Brain pericyte (primary cell): Measurements from ENCODE around the gene FAM24B.

Experiments used
- DNase-seq: peaks from one replicate; pipeline ENCODE4 v3.0.0-alpha.2; 2012; ENCODE audit warnings: low read depth, low spot score

The FAM24B gene

GRCh38 chr10:122828716-122829255, 50.6 kb downstream of the FAM24B start:
- no peak for DNase-seq

- DNase-seq = no peak
Observed at GRCh38 chr10:122827302-122827701, 52.1 kb downstream of the FAM24B start.

DNA sequence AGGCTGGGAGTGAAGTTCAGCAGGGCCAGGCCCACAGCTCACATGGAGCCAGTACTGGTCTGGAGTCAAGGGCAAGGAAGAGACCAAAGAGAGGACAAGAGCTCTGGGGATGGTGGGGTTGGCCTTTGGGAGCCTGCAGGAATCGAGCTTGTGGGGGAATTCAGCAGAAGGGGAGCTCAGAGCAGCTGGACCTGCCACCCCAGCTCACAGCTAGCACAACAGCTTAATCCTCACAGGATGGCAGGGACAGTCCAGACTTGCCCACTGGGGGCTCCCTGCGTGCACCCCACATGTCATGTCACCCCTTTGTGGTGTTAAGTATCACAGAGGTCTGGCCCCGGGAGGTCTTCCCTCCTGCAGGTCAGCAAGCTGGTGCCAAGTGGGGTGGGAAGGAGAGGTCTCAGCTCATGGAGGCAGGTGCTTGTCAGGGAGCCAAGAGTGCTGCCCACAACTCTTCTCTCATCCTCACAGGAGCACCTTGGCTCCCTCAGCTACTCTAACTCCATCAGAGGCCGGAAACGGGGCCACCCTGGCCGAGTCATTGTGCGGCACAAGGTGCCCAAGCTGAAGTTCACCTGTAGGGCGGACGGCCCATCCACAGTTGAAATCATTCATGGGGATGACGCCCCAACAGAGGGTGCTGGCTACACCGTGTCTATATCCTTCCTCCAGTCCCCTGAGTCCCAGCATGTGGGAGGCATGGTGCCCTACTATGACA, 56.2 kb downstream of the FAM24B start:
- DNase-seq = no peak

DNA sequence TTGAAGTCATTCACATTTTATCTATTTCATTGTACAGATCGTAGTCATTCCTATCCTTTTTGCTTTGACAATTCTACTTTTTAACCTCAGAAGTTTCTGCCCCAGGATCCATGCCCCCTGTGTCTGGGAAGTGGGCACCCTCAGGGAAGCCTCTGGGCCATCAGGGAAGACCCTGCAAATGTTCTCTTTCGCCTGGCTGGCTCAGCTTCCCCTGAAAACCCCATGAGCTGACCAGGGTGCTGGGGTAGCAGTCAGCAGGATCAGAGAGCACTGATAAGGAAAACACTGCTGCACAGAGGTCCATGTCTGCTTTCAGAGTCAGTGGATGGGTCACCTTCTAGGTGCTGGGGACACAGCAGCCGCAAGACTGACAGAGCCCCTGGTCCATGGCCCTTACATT, 57.6 kb downstream of the FAM24B start:
- no peak for DNase-seq

GRCh38 chr10:122815458-122815857, 63.9 kb downstream of the FAM24B start:
- no peak for DNase-seq

- DNase-seq = no peak
Observed at GRCh38 chr10:122814493-122814892, 64.9 kb downstream of the FAM24B start.

GRCh38 chr10:122812751-122813150, 66.6 kb downstream of the FAM24B start:
- DNase-seq = no peak

DNA sequence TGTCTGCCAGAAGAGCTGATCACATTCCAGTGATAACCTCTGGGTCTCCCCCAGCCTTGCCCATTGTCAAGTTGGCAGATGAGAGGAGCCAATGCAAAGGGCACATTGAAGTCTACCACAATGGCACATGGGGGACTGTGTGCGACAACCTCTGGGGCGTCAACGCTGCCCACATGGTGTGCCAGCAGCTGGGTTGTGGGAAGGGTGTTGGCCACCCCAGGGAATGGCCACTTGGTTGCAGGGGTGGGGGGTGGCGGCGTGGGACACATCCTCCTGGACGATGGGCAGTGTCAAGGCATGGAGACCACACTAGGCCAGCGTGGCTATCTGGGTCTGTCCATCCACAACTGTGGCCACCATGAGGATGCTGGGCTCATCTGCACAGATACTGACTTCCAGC, 77.1 kb downstream of the FAM24B start:
- DNase-seq = no peak
